NCI-H510A treated with DMSO at 0.1 percent for 48 hours (cell line): Measurements from ENCODE around the gene C16orf87.

ENCODE experiments used
- DNase-seq: peaks from one replicate; lab custom pipeline; 2025; lab: John Stamatoyannopoulos, UW

The C16orf87 gene

DNA sequence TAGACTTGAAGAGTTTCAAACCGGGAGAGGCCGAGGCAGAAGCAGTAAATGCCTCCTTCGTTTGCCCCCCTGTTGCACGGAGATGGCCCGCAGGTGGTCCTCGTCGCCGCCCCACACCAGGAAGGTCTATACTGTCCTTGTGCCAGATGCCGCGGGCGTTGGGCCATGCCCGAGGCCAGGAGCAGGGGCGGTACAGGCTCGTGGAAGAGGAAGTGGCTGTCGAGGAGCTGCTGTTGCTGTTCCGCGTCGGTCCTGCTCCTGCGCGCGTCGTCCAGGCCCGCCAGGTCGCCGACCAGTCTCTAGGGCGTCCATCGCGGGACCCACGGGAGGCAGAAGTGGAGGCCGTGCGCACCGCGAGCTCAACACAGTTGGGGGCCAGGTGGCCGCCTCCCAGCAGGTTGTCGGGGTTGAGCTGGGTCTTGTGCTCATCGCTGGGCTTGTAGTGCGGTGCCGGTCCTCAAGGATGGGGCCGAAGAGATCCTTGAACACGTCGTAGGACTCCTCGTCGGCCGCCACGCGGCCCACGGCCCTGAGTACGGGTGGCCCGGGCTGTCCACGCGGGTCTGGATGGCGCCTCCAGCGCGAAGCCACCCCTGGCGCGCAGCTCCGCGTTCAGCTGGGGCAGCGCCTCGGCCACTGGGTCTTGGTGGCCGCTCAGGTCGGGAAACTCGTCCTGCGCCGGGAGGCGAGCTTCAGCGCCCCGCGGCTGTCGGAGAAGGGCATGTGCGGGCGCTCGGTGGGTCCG, 13.1 kb upstream of the C16orf87 start:
- no peak for DNase-seq

DNA sequence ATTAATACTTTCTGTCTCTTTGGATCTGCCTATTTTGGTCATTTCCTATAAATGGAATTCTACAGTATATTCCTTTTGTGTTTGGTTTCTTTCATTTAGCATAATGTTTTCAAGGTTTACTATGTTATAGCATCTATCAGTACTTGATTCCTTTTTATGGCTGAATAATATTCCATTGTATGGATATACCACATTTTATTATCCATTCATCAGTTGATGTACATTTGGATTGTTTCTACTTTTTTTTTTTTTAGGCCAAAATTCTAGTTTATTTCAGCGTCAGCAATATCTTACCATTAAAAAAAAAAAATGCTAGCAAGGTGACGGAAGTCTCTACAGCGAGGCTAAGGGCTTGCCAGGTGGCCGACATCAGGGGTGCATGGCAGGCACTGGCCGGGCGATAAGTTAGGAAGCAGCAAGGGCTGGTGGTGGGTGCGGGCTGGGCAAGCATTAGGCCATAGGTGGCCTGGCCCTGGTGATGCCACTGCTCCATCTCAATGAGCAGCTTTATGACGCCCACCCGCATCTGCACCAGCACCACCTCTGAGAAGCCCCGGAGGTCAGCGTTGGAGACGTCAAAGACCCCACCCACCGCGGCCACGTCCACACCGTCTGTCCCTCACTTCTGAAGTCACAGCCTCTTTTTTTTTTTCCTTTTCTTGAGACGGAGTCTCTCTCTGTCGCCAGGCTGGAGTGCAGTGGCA, 11.4 kb upstream of the C16orf87 start:
- DNase-seq, result no peak

DNA sequence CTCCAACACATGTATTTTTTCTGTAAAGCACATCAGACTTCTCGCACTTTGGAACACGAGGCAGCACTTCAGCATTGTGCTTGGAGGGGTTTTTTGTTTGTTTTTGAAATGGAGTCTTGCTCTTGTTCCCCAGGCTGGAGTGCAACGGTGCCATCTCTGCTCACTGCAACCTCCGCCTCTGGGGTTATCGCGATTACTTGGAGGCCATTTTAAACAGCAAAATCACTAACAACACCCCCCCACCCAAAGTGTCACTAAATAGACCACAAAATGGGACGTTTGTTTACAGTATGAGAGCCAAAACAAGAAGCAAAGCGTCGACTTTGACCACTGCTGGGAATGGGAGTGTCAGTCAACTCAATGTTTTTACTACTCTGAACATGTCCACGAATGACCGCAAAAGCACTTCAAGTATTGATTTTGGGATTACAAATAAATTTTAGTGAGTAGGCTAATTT, 9.0 kb upstream of the C16orf87 start:
- DNase-seq, result no peak

DNA sequence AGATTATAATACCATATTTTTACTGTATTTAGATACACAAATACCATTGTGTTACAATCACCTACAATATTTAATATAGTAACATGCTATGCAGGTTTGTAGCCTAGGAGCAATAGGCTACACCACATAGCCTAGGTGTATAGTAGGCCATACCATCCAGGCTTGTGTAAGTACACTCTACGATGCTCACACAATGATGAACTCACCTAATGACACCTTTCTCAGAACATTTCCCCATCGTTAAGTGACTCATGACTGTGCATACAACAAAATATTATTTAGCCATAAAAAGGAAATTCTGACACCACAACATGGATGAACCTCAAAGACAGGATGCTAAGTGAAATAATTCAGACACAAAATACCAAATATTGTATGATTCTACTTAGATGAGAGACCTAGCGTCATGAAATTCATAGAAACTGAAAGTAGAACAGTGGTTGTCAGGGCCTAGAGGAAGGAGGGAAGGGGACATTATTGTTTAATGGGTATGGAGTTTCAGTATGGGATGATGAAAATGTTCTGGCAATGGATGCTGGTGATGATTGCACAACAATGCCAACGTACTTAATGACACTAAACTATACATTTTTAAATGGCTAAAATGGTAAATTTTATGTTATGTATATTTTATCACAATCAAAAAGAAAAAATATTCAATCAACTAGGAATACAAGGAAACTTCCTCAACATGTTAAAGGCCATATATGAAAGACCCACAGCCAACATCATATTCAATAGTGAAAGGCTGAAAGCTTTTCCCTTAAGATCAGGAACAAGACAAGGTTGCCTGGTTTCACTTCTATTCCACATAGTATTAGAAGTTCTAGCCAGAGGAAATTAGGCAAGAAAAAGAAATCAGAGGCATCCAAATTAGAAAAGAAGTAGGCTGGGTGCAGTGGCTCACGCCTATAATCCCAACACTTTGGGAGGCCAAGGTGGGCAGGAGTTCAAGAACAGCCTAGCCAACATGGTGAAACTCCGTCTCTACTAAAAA, 5.9 kb upstream of the C16orf87 start:
- no peak for DNase-seq

DNA sequence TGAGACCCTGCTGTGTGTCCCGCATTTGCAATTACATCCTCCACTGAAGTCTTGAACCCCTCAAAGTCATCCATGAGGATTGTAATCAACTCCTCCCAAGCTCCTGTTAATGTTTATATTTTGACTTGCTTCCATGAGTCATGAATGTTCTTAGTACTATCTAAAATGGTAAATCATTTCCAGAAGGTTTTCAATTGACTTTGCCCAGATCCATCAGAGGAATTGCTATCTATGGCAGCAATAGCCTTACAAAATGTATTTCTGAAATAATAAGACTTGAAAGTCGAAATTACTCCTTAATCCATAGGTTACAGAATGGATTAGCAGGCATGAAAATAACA, 2.5 kb upstream of the C16orf87 start:
- no peak for DNase-seq

DNA sequence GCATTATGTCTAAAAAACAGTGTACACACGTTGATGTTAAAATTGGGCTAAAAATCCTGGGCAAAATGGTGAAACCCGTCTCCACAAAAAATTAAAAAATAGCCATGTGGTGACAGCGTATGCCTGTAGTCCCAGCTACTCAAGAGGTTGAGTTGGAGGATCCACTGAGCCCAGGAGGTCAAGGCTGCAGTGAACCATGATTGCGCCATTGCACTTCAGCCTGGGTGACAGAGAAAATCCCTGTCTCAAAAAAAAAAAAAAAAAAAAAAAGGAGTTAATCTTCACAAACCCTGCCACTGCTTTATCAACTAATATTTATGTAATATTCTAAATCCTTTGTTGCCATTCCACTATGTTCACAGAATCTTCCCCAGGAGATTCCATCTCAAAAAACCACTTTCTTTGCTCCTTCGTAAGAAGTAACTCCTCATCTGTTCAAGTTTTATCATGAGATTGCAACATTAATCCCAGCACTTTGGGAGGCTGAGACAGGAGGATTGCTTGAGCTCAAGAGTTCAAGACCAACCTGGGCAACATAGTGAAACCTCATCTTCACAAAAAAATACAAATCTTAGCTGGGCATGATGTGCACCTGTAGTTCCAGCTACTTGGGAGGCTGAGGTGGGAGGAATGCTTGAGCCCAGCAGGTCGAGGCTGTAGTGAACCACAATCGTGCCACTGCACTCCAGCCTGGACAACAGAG, 1.9 kb upstream of the C16orf87 start:
- no peak for DNase-seq

DNA sequence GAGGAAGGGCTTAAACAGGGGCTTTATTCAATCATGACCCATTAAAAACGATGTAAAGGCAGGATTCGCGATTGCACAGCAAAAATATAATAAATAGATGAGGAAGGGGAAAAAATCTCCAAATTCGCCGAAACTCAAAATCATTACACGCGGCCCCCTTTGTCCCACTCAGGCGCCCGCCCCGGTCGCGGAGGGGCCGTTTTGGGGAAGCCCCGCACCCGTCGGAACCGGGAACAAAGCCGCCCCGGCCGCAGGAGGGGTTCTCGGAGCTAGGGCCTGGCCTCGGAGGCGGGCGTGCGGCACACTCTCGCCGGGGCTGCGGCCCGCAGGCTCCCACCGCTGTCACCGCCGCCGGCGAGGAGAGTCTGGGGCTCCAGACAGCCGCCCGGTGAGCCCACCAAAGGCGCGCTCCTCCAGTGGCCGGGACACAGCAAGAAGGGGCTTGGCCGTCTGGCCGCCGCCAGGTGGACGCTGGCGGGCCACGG, 521 bp downstream of the C16orf87 start:
- DNase-seq, result peak; percentile 36

DNA sequence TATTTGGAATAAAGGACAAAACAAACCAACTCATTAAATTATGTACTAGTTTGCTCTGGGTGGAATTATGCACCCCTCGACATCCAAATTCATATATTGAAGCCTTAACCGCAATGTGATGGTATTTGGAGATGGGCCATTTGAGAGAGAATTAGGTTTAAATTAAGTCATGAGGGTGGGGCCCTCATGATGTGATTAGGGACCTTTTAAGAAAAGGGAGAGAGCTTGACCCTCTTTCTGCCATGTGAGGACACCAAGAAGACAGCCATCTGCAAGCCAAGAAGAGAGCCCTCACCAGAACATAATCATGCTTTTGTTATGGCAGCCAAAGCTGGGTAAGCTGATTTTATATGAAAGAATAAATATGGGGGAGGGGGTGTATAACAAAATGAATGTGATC, 2.0 kb downstream of the C16orf87 start:
- no peak for DNase-seq

DNA sequence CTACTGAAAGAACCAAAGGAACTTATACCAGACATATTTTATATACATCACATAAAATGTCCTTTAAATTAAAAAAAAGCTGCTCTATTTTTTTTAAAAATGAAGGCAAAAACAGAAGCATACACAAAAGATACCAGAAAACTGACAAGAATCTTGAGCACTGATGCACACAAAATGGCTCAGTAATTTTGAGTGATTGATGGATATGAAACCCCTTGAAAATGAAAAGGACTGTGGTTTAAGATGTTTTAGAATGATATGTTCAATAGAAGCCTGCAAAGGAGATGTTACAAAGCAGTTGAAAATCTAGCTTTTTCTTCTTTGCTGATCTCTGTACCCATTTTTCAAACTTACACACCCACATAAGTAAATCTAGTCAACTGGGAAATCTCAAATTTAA, 2.7 kb downstream of the C16orf87 start:
- DNase-seq, result no peak

GRCh38 chr16:46826631-46827030, 4.3 kb downstream of the C16orf87 start:
- no peak for DNase-seq

DNA sequence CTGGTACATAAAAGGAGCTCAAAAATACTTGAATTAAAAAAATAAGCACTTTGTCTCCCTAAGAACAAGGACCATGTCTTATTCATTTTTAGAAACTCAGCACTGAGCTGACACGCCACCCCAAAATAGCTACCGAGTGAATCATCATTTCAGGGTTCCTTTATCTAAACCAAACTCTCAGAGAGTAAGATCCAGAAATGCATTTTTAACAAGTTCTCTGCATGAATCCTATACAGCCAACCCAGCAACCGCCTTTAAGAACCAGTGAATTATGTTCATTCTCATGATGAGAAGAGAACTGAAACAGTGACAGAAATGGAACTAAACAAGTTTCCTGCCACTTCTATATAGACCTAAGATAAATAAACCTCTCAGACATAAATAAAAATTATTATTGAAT, 8.7 kb downstream of the C16orf87 start:
- no peak for DNase-seq

- no peak for DNase-seq
These were observed 13.0 kb downstream of the C16orf87 start for GRCh38 chr16:46817961-46818360.

DNA sequence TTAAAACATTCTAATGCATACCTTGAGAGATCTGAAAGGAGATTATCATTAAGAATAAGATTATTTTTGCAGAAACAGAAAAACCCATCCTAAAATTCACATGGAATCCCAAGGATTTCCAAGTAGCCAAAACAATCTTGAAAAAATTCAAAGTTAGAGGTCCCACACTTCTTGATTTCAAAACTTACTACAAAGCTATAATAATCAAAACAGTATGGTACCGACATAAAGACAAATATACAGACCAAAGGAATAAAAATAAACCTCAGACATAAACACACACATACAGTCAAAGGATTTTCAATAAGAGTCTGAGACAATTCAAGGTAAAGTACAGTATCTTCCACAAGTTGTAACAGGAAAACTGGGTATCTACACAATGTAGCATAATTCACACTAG, 16.2 kb downstream of the C16orf87 start:
- no peak for DNase-seq

GRCh38 chr16:46813611-46814010, 17.4 kb downstream of the C16orf87 start:
- no peak for DNase-seq

DNA sequence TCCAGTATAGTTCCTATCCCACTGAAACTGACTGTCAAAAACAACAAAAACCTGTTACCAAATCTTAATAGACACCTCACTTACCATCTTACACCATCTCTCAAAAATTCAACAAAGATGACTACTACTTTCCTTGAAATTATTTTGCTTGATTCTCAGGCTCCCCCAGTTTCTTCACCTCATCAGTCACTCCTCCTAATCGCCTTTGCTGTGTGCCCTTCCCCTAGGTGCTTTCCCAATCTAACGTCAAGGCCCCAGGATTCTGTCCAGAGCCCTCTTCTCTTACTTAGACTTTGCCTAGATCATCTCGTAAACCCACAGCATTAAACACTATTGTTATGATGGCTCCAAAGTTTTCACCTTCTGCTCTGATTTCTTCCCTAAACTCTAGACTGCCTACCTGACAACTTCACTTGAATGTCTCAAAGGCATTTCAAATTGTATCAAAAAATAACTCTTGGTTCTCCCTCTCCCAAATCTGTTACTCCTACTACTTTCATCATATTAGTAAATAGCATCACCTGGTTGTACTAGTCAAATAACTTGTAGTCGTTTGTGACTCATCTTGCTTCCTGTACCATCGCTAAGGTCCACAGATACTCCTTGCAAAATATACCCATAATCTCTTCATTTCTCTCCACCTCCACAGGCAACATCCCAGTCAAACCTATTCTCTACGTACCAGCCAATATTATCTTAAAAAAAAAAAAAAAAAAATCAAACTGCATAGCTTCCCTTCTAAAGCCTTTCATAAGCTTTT, 18.0 kb downstream of the C16orf87 start:
- no peak for DNase-seq

GRCh38 chr16:46811682-46812081, 19.3 kb downstream of the C16orf87 start:
- DNase-seq, result no peak

DNA sequence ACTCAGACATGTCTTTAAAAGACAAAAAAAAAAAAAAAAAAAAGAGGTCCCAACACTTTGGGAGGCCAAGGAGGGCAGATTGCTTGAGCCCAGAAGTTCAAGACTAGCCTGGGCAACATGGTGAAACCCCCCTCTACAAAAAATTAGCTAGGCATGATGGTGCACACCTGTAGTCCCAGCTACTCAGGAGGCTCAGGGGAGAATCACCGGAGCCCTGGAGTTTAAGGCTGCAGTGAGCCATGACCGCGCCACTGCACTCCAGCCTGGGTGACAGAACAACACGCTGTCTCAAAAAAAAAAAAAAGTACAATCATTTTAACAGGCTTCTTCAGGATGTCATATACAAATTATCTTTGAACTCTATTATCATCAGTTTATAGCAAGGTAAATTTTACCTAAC, 22.0 kb downstream of the C16orf87 start:
- DNase-seq, result no peak

GRCh38 chr16:46807336-46807735, 23.6 kb downstream of the C16orf87 start:
- DNase-seq, result no peak

GRCh38 chr16:46803373-46803772, 27.6 kb downstream of the C16orf87 start:
- no peak for DNase-seq

- peak; percentile 77 for DNase-seq
These were observed 29.4 kb downstream of the C16orf87 start for GRCh38 chr16:46801428-46802049.

GRCh38 chr16:46800494-46800893, 30.5 kb downstream of the C16orf87 start:
- no peak for DNase-seq
